ENCODE data around the gene S100A7. TPM values are rescaled to one million over a fixed set of nuclear protein-coding genes. Genes with fewer than 3 reads are reported as not detected.
"Not testable (repeated sequence)": the region's sequence is repeated elsewhere in the genome, so short reads cannot be mapped to it uniquely, and the experiment has no call there.

The S100A7 gene
- total RNA-seq, 1 donor from 2014 or later, result not detected

- no peak overlapping the region for H3K27ac Mint-ChIP-seq
- TF ChIP-seq CTCF (IDR thresholded peaks at IDR 0.05; ENCODE audit: unreplicated experiment), result no peak
- DNase-seq (ENCODE audit: low spot score in 2 of 2, unreplicated experiment in 2 of 2), result no peak
- H3K4me1 Mint-ChIP-seq, result peaks cover 27% of the 10 kb centered on the region
- H3K27me3 Mint-ChIP-seq (ENCODE audit: low read depth), result no peaks in the 10 kb centered on the region
- H3K4me3 Mint-ChIP-seq, result no peak overlapping the region
- H3K36me3 Mint-ChIP-seq, result peaks cover 11% of the 10 kb centered on the region
- peaks cover 38% of the 10 kb centered on the region for H3K9me3 Mint-ChIP-seq
Measured at GRCh38 chr1:153475282-153475681, 14.8 kb upstream of the S100A7 start.

GRCh38 chr1:153474347-153474746, 13.9 kb upstream of the S100A7 start:
- DNase-seq (ENCODE audit: low spot score in 2 of 2, unreplicated experiment in 2 of 2), result no peak
- peaks cover 18% of the 10 kb centered on the region for H3K4me1 Mint-ChIP-seq
- H3K9me3 Mint-ChIP-seq, result peaks cover 41% of the 10 kb centered on the region
- TF ChIP-seq CTCF (IDR thresholded peaks at IDR 0.05; ENCODE audit: unreplicated experiment), result no peak
- H3K4me3 Mint-ChIP-seq, result no peak overlapping the region
- peak overlapping the region; percentile 52 for H3K27ac Mint-ChIP-seq
- H3K27me3 Mint-ChIP-seq (ENCODE audit: low read depth), result no peaks in the 10 kb centered on the region
- peaks cover 11% of the 10 kb centered on the region for H3K36me3 Mint-ChIP-seq

GRCh38 chr1:153470707-153471106, 10.3 kb upstream of the S100A7 start:
- peaks cover under 1% of the 10 kb centered on the region for H3K27me3 Mint-ChIP-seq (ENCODE audit: low read depth)
- H3K36me3 Mint-ChIP-seq, result peaks cover 11% of the 10 kb centered on the region
- H3K27ac Mint-ChIP-seq, result no peak overlapping the region
- H3K9me3 Mint-ChIP-seq, result peaks cover 41% of the 10 kb centered on the region
- peaks cover 15% of the 10 kb centered on the region for H3K4me1 Mint-ChIP-seq
- no peak for TF ChIP-seq CTCF (IDR thresholded peaks at IDR 0.05; ENCODE audit: unreplicated experiment)
- no peak overlapping the region for H3K4me3 Mint-ChIP-seq
- DNase-seq (ENCODE audit: low spot score in 2 of 2, unreplicated experiment in 2 of 2), result no peak

- Mint-ChIP-seq H3K27me3 (ENCODE audit: low read depth) (peaks cover 17% of the 10 kb centered on the region), H3K27ac (peak overlapping the region; percentile 49), H3K36me3 (peaks cover 2% of the 10 kb centered on the region), H3K4me1 (peaks cover 13% of the 10 kb centered on the region), H3K4me3 (no peak overlapping the region), H3K9me3 (peaks cover 22% of the 10 kb centered on the region)
- no peak for TF ChIP-seq CTCF (IDR thresholded peaks at IDR 0.05; ENCODE audit: unreplicated experiment)
- no peak for DNase-seq (ENCODE audit: low spot score in 2 of 2, unreplicated experiment in 2 of 2)
Measured at GRCh38 chr1:153466908-153467307, 6.5 kb upstream of the S100A7 start.

GRCh38 chr1:153465811-153466636, 5.6 kb upstream of the S100A7 start:
- peaks cover 16% of the 10 kb centered on the region for H3K9me3 Mint-ChIP-seq
- no peaks in the 10 kb centered on the region for H3K36me3 Mint-ChIP-seq
- TF ChIP-seq CTCF (IDR thresholded peaks at IDR 0.05; ENCODE audit: unreplicated experiment), result peak; percentile 93
- no peak overlapping the region for H3K27ac Mint-ChIP-seq
- no peak overlapping the region for H3K4me3 Mint-ChIP-seq
- peak in 1 of 2 experiments; percentile 68 for DNase-seq (ENCODE audit: low spot score in 2 of 2, unreplicated experiment in 2 of 2)
- H3K27me3 Mint-ChIP-seq (ENCODE audit: low read depth), result peaks cover 17% of the 10 kb centered on the region
- peaks cover 13% of the 10 kb centered on the region for H3K4me1 Mint-ChIP-seq

GRCh38 chr1:153462741-153463140, 2.3 kb upstream of the S100A7 start:
- H3K27me3 Mint-ChIP-seq (ENCODE audit: low read depth), result peaks cover 24% of the 10 kb centered on the region
- not testable (repeated sequence) for H3K4me3 Mint-ChIP-seq; DNase-seq (ENCODE audit: low spot score in 2 of 2, unreplicated experiment in 2 of 2); H3K27ac Mint-ChIP-seq; H3K36me3 Mint-ChIP-seq; H3K9me3 Mint-ChIP-seq
- H3K4me1 Mint-ChIP-seq, result peaks cover 11% of the 10 kb centered on the region

All from mesothelial cell of epicardium (in vitro differentiated cells).